ENCODE data around the gene PPA2.
"Not testable (repeated sequence)": the region's sequence is repeated elsewhere in the genome, so short reads cannot be mapped to it uniquely, and the experiment has no call there.

Gene PPA2

DNA sequence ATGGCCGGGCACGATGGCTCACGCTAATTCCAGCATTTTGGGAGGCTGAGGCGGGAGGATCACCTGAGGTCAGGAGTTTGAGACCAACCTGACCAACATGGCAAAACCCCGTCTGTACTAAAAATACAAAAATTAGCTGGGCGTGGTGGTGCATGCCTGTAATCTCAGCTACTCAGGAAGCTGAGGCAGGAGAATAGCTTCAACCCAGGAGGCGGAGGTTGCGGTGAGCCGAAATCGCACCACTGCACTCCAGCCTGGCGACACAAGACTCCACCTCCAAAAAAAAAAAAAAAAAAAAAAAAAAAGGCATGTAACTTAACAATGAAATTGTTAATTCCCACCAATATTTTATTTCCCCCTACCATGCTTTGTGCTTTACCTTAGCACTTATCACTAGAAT is 15.3 kb downstream of the PPA2 start:
- DNase-seq: not testable (repeated sequence)

- DNase-seq: no peak
Measured at GRCh38 chr4:105458001-105458400, 15.9 kb downstream of the PPA2 start.

DNA sequence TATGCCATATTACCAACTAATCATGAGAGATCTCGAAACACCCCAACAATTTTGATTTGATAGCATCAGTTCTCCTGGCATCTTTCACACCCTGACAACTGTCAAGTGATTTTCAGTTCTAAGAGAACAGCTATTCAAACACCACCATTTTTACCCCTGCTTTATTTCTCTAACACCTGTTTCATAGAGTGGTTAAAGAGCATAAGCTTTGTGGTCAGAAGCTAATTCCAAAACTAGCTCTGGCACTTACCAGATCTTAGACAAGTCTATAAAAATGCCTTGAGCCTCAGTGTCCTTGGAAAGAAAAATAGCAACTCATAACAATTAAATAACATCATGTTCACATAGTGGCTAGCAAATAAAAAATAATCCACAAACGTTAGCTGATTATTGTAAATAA is 17.9 kb downstream of the PPA2 start:
- no peak for DNase-seq

- no peak for DNase-seq
Measured at GRCh38 chr4:105455182-105455581, 18.7 kb downstream of the PPA2 start.

DNA sequence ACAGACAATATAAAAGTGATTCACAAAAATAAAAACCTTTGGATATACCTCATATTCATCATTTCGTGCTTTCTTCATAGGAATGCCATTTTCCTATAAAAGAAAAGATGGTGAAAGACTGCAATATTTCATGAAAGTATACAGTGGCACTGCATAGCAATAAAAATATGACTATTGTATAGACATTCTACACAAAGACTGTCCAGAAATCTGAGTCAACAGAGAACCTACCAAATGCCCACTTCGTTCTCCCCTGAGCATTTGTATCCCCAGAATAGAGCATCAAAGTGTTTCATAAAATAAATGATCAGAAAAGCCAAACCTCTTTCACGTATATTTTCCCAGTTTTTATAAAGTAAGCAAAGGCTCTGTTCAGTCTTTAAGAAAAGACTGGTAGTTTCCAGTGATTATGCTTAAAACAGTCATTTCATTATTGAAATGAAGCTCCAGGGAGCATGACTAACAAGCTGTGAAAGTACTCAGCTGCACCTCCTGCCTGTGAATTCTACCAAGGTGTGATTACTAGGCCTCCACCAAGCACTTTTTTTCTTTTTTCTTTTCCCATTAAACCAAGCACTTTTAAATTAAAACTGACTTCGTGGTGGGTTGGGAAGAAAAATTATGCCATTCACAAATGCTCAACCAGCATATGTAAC is 20.2 kb downstream of the PPA2 start:
- no peak for DNase-seq

DNA sequence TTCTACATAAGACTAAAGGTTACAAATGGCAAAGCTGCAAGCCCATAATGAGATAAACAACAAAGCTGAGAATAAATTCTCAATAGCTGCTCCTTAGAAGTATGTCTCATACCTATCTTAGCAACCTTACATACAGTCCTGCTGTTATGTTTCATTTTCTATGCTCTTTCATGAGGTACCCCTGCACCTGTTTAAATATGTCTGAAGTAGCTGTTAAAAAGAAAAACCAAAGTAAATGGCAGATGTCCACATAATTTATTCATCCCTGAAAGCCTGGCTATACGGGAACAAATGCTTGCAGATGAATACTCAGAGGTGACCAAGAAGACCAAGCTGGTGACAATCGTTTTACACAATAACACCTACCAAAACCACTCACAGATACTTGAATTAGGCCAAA is 22.5 kb downstream of the PPA2 start:
- no peak for DNase-seq

DNA sequence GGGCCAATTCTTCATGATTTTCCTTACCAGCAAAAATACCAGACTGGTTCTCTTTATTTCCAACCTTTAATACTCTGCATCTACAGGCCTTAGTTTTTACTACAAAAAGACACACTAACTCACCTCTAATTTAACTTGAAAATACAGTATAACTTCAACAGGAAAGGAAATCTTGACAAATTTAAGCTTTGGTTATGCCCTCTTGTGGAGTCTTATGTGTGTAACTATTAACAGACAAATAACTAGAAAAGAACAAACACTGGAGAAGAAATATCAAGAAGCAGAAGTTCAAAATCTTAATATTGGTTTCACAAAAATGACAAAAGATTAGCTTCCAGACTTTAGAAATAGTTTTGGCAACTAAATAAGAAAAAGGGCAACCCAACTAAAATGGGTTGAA is 33.0 kb downstream of the PPA2 start:
- DNase-seq: peak; percentile 7

DNA sequence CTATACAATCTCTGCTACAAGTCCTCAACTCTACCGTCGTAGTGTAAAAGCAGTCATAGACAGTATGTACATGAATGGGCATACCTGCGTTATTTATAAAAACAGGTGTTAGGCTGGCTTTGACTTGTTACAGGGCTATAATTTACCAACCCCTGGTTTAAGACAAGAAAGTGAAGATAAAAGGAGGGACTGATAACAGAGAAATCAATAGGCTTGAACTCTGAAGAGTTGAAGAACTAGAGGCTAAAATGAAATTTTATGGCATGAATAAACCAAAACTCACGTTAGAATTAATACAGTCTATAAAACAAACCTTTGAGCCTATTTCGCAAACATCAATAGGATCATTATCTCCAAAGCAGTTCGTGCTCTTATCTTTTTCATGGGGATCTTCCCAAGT is 36.2 kb downstream of the PPA2 start:
- DNase-seq: no peak

DNA sequence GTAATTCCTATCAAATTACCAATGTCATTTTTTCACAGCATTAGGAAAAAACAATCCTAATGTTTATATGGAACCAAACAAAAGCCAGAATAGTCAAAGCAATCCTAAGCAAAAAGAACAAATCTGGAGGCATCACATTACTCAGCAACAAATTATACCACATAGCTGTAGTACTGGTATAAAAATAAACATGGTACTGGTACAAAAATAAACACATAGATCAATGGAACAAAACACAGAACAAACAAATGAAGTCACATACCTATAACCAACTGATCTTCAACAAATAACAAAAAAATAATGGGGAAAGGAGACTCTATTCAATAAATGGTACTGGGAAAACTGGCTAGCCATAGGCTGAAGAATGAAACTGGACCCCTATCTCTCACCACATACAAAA is 37.4 kb downstream of the PPA2 start:
- DNase-seq: no peak

GRCh38 chr4:105434940-105435339 is 38.9 kb downstream of the PPA2 start:
- no peak for DNase-seq

DNA sequence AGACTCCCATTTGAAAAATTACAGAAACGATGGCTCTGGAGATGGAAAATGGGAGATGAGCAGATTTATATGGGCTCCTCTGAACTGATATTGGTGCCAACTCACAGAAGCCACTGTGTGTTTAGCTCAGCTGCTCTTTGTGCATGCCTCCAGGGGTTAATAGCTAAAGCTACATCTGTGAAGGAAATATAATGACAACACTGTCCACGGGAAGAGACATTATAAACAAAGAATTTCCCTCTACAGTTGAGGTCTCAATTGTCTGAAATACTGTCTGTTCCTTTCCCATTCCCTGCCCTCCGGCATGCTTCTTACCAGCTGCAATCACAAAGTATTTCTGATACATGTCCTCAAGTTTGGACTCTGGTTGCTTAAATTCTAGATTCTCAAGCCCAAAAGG is 40.4 kb downstream of the PPA2 start:
- DNase-seq: no peak

DNA sequence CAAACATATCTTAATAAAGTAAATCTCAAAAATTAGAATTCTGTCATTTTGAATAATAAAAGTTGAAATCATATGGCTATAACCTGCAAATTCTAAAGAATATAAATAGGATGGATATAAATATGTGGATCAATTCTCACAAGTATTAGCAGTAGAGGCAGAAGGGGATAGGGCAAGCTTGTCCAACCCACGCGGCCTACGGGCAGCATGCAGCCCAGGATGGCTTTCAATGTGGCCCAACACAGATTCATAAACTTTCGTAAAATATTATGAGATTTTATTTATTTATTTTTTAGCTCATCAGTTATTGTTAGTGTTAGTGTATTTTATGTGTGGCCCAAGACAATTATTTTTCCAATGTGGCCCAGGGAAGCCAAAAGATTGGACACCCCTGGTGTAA is 41.4 kb downstream of the PPA2 start:
- no peak for DNase-seq

- DNase-seq: no peak
Measured at GRCh38 chr4:105430811-105431210, 43.1 kb downstream of the PPA2 start.

- no peak for DNase-seq
Measured at GRCh38 chr4:105426187-105426897, 47.5 kb downstream of the PPA2 start.

- no peak for DNase-seq
Measured at GRCh38 chr4:105422207-105422920, 51.5 kb downstream of the PPA2 start.

DNA sequence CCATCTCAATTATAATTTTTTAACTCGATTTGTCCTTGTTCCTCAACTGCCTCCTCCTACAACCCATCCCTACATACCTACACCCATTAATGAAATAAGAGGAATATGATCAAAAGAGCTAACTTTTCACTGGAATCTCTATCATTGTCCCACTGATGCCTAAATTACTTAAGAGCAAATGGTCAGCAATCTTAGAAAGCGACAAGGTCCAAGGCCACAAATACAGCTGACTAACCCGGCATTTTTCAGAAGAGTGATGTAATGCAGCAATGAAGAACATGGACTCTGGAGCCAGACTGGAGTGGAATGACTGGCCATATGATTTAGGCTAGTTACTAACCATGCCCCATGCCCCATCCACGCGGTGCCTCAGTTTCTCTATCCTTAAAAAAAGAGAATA is 56.2 kb downstream of the PPA2 start:
- no peak for DNase-seq

DNA sequence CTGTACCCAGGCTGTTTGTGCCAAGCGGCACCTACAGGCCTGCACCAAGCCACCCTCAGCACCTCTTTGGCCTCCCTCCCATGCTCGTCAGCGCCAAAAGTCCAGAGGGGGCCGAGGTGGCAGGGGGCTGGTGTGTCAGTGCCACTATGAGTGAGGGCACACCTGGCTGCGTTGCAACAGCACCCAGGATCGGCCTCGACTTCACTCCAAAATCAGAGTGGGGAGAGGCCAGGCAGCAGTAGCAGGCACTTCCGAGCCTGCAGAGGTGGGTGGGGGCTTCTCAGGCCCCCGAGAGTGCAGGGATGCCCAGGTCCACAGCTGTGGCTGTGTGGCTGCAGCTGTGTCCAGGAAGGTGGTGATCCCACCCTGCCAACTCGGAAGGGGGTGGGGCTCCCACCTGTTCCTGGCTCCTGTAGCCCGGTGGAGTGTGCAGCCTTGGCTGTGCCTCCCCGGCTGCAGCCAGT is 58.5 kb downstream of the PPA2 start:
- no peak for DNase-seq

DNA sequence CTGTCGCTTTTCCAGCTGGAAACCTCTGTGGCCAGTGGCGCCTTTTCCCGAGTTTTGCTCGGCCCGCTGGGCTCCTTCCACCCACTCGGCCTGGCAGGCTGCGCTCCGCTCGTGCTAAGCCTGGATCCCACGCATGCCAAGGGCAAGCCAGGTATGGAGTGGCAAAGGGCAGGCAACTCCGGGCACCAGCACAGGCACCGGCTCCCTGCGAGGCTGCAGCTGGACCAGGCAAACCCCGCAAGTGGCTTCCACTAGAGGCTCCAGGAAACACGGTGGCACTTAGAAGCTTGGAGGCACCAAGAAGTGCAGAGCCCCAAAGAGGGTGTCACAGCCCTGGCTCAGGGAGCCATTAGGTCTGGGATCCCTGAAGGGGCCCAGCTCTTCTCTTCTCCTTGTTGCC is 59.5 kb downstream of the PPA2 start:
- no peak for DNase-seq

DNA sequence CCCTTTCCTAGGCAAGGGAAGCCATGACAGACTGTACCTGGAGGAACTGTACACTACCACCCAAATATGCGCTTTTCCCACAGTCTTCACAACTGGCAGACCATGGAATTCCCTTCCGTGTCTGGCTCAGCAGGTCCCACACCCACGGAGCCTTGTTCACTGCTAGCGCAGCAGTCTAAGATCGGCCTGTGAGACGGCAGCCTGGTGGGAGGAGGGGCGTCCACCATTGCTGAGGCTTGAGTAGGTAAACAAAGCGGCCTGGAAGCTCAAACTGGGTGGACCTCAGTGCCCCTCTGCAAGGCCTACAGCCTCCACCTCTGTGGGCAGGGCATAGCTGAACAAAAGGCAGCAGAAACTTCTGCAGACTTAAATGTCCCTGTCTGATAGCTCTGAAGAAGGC is 64.7 kb downstream of the PPA2 start:
- DNase-seq: not testable (repeated sequence)

GRCh38 chr4:105400901-105401677 is 72.8 kb downstream of the PPA2 start:
- no peak for DNase-seq

DNA sequence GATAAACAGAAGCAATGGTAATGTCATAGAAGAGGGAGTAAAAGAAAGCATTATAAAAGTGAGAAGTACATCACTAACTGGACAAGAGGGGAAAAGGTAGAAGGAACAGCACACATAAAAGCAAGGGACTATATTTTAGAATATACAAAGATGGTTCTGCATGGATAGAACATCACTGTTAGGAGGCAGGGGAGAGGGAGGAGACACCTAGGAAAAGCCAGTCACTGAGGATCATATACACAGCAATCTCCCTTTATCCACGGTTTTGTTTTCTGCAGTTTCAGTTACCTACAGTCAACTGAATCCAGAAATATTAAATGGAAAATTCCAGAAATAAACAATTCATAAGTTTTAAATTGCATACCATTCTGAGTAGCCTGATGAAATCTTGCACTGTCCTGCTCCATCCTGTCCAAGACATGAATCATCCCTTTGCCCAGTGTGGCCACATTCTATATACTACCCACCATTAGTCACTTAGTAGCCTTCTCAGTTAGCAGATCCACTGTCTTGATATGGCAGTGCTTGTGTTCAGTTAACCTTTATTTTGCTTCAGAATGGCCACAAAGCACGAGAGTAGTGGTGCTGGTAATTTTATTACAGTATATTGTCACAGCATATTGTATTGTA is 74.2 kb downstream of the PPA2 start:
- DNase-seq: peak; percentile 88

- no peak for DNase-seq
Measured at GRCh38 chr4:105392858-105393257, 81.0 kb downstream of the PPA2 start.

- peak; percentile 5 for DNase-seq
Measured at GRCh38 chr4:105389167-105389566, 84.7 kb downstream of the PPA2 start.

Measured in fibroblast of skin of scalp (primary cell).